HUES48 (cell line): ENCODE data around the gene BMPR1B.
A peak's percentile ranks its signal among the peaks of the same experiment; 100 is the strongest.

Source experiments
- H3K27ac ChIP-seq: one replicate; pipeline ENCODE4 v1.7.0; 2013; ENCODE audit warnings: low read depth, low read length, inconsistent platforms
- H3K27me3 ChIP-seq: 2 replicates; pipeline ENCODE4 v1.6.1; 2013; ENCODE audit warnings: mild to moderate bottlenecking, low read length; ENCODE audit not compliant: control insufficient read depth, insufficient read depth
- H3K36me3 ChIP-seq: 2 replicates; pipeline ENCODE4 v1.6.1; 2013; ENCODE audit warnings: low read length; ENCODE audit not compliant: control insufficient read depth, insufficient read depth
- H3K4me1 ChIP-seq: 2 replicates; pipeline ENCODE4 v1.6.1; 2013; ENCODE audit warnings: mild to moderate bottlenecking, low read length; ENCODE audit not compliant: control insufficient read depth, insufficient read depth
- H3K4me3 ChIP-seq: 2 replicates; pipeline ENCODE4 v1.5.1; 2013; ENCODE audit warnings: mild to moderate bottlenecking, low read depth, low read length
- H3K9ac ChIP-seq: 2 replicates; pipeline ENCODE4 v1.6.1; 2013; ENCODE audit warnings: mild to moderate bottlenecking, low read depth, low read length, moderate library complexity
- H3K9me3 ChIP-seq: 2 replicates; pipeline ENCODE4 v1.6.1; 2013; ENCODE audit warnings: low read length; ENCODE audit not compliant: control insufficient read depth, insufficient read depth

Gene BMPR1B

DNA sequence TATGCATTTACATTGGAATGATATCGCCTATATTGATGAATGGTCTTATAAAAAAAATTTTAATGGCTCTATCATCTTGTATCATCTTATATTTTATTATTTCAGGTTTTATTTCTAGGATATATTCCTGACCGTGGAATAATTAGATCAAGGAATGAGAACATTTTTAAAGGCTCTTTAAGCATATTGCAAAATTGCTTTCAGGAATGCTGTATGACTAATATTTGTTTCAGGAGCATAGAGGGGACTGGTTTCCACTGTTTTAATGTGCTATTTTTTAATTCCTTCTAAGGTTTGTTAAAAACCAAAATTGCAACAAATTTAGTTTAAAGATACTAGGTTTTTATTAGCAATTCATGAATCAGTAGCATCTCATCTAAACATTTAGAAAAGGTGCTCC is 120.2 kb downstream of the BMPR1B start:
- no peaks in the 10 kb centered on the region for H3K4me1 ChIP-seq
- no peak overlapping the region for H3K4me3 ChIP-seq
- H3K36me3 ChIP-seq = no peaks in the 10 kb centered on the region
- H3K9me3 ChIP-seq = no peaks in the 10 kb centered on the region
- no peak overlapping the region for H3K27ac ChIP-seq
- H3K27me3 ChIP-seq = no peaks in the 10 kb centered on the region
- H3K9ac ChIP-seq = no peak overlapping the region

GRCh38 chr4:94880956-94881355 is 123.2 kb downstream of the BMPR1B start:
- Histone ChIP-seq H3K9me3 (no peaks in the 10 kb centered on the region), H3K27ac (no peak overlapping the region), H3K9ac (no peak overlapping the region), H3K4me1 (no peaks in the 10 kb centered on the region), H3K27me3 (no peaks in the 10 kb centered on the region), H3K36me3 (no peaks in the 10 kb centered on the region), H3K4me3 (no peak overlapping the region)

DNA sequence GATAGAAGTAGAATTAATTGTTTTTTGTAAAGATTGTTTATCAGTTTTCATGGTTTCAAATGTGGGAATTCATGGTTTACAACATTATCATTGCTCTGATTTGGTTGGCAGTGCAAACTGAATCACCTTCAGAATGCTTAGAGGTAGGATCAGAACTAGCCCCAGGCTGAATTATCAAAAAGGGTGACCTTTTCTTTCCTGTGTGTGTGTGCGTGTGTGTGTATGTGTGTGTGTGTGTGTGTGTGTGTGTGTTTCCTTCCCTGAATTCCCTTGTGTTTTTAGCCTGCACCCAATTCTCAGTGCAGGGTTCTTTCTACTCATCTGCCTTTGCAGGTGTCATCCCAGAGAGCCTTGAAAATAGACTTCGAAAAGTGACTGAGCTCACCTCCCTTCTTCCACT is 125.0 kb downstream of the BMPR1B start:
- no peaks in the 10 kb centered on the region for H3K36me3 ChIP-seq
- H3K9ac ChIP-seq = no peak overlapping the region
- H3K9me3 ChIP-seq = no peaks in the 10 kb centered on the region
- H3K4me3 ChIP-seq = no peak overlapping the region
- no peak overlapping the region for H3K27ac ChIP-seq
- peaks cover 11% of the 10 kb centered on the region for H3K4me1 ChIP-seq
- no peaks in the 10 kb centered on the region for H3K27me3 ChIP-seq

GRCh38 chr4:94887027-94887426 is 129.3 kb downstream of the BMPR1B start:
- H3K9ac ChIP-seq = no peak overlapping the region
- no peaks in the 10 kb centered on the region for H3K27me3 ChIP-seq
- H3K4me1 ChIP-seq = peaks cover 24% of the 10 kb centered on the region
- H3K27ac ChIP-seq = no peak overlapping the region
- no peak overlapping the region for H3K4me3 ChIP-seq
- no peaks in the 10 kb centered on the region for H3K36me3 ChIP-seq
- H3K9me3 ChIP-seq = peaks cover 5% of the 10 kb centered on the region; the same call in 1 of the 2 replicates

- Histone ChIP-seq H3K27ac (peak overlapping the region; percentile 71), H3K27me3 (no peaks in the 10 kb centered on the region)
Observed at GRCh38 chr4:94889523-94889922, 131.8 kb downstream of the BMPR1B start.

GRCh38 chr4:94889946-94890345 is 132.2 kb downstream of the BMPR1B start:
- Histone ChIP-seq H3K9ac (peak overlapping the region; percentile 15; the same call in 1 of the 2 replicates), H3K4me3 (no peak overlapping the region; the same call in 1 of the 2 replicates), H3K27ac (peak overlapping the region; percentile 71), H3K36me3 (no peaks in the 10 kb centered on the region), H3K4me1 (peaks cover 36% of the 10 kb centered on the region), H3K9me3 (peaks cover 5% of the 10 kb centered on the region; the same call in 1 of the 2 replicates), H3K27me3 (no peaks in the 10 kb centered on the region)

More at GRCh38 chr4:94889523-94889922, 131.8 kb downstream of the BMPR1B start:
- Histone ChIP-seq H3K9ac (peak overlapping the region; percentile 15; the same call in 1 of the 2 replicates), H3K4me1 (peaks cover 36% of the 10 kb centered on the region), H3K9me3 (peaks cover 5% of the 10 kb centered on the region; the same call in 1 of the 2 replicates), H3K36me3 (no peaks in the 10 kb centered on the region), H3K4me3 (no peak overlapping the region)

- Histone ChIP-seq H3K27me3 (no peaks in the 10 kb centered on the region), H3K36me3 (no peaks in the 10 kb centered on the region), H3K4me3 (no peak overlapping the region), H3K9ac (no peak overlapping the region), H3K27ac (peak overlapping the region; percentile 71), H3K4me1 (peaks cover 36% of the 10 kb centered on the region), H3K9me3 (peaks cover 5% of the 10 kb centered on the region; the same call in 1 of the 2 replicates)
Observed at GRCh38 chr4:94890579-94890978, 132.8 kb downstream of the BMPR1B start.

- H3K9ac ChIP-seq = no peak overlapping the region
- peaks cover 36% of the 10 kb centered on the region for H3K4me1 ChIP-seq
- no peak overlapping the region for H3K27ac ChIP-seq
- H3K27me3 ChIP-seq = no peaks in the 10 kb centered on the region
- no peaks in the 10 kb centered on the region for H3K36me3 ChIP-seq
- no peak overlapping the region for H3K4me3 ChIP-seq
- peaks cover 5% of the 10 kb centered on the region; the same call in 1 of the 2 replicates for H3K9me3 ChIP-seq
Observed at GRCh38 chr4:94892051-94892450, 134.3 kb downstream of the BMPR1B start.

GRCh38 chr4:94895081-94895480 is 137.3 kb downstream of the BMPR1B start:
- Histone ChIP-seq H3K4me3 (no peak overlapping the region), H3K36me3 (no peaks in the 10 kb centered on the region), H3K4me1 (peaks cover 27% of the 10 kb centered on the region), H3K9me3 (peaks cover 5% of the 10 kb centered on the region; the same call in 1 of the 2 replicates), H3K27me3 (no peaks in the 10 kb centered on the region), H3K9ac (no peak overlapping the region), H3K27ac (no peak overlapping the region)

DNA sequence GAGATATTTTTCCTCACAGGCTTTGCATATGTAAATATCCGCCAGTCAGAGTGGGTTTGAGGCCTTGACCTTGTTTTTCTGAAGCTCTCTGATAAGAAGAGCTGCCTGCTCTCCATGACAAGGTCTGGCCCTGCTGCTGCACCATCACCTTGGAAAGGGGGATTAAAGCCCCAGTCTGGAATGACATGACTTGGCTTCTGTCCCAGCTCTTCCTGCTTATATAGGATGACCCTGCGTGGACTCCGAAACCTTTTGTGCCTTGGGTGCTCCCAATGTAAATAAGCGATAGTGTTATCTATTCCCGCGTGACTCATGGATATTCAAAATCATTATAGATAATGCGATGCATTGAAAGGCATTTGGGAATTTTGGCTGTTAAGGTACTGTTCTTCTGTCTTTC is 139.3 kb downstream of the BMPR1B start:
- no peak overlapping the region for H3K4me3 ChIP-seq
- H3K9me3 ChIP-seq = no peaks in the 10 kb centered on the region
- peak overlapping the region; percentile 68 for H3K27ac ChIP-seq
- H3K4me1 ChIP-seq = peaks cover 24% of the 10 kb centered on the region
- H3K27me3 ChIP-seq = no peaks in the 10 kb centered on the region
- no peak overlapping the region for H3K9ac ChIP-seq
- no peaks in the 10 kb centered on the region for H3K36me3 ChIP-seq

DNA sequence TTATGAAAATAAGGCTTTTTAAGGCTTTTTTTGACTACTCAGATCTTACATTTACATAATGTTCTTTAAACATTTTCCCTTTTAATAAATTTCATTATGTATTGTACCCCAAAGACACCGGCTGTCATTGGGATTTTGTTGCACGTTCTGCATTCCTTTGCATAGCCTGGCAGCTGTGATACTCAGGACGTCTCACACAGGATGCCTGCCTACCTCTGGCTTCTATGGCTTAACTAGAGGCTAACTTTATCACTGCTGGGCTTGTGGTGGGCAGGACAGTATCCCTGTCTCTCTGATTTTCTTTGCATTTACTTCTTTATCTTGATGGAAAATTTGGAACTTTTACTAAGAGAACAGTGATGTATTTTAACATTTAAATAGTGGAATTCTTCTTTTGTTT is 147.8 kb downstream of the BMPR1B start:
- Histone ChIP-seq H3K27ac (no peak overlapping the region), H3K9me3 (no peaks in the 10 kb centered on the region), H3K9ac (no peak overlapping the region), H3K4me3 (no peak overlapping the region), H3K36me3 (no peaks in the 10 kb centered on the region), H3K4me1 (peaks cover 8% of the 10 kb centered on the region), H3K27me3 (no peaks in the 10 kb centered on the region)
